HUES64 (cell line): ENCODE data around the gene MACIR. TPM values are rescaled to one million over a fixed set of nuclear protein-coding genes. Genes with fewer than 3 reads are reported as not detected.
"Not testable (repeated sequence)": the region's sequence is repeated elsewhere in the genome, so short reads cannot be mapped to it uniquely, and the experiment has no call there.

ENCODE experiments used
- H3K27ac ChIP-seq: 2 replicates; pipeline ENCODE4 v1.7.0; 2013; ENCODE audit warnings: low read depth, low read length, inconsistent platforms
- H3K27me3 ChIP-seq: 2 replicates; pipeline ENCODE4 v1.6.1; 2013; ENCODE audit warnings: mild to moderate bottlenecking, low read length; ENCODE audit not compliant: insufficient read depth
- H3K36me3 ChIP-seq: 2 replicates; pipeline ENCODE4 v1.6.1; 2013; ENCODE audit warnings: mild to moderate bottlenecking, low read length; ENCODE audit not compliant: insufficient read depth
- H3K4me1 ChIP-seq: 2 replicates; pipeline ENCODE4 v1.6.1; 2013; ENCODE audit warnings: mild to moderate bottlenecking, low read length, moderate library complexity; ENCODE audit not compliant: insufficient read depth
- H3K4me3 ChIP-seq: 2 replicates; pipeline ENCODE4 v1.5.1; 2013; ENCODE audit warnings: mild to moderate bottlenecking, low read length, moderate library complexity
- H3K9ac ChIP-seq: 2 replicates; pipeline ENCODE4 v1.6.1; 2013; ENCODE audit warnings: mild to moderate bottlenecking, low read depth, low read length
- H3K9me3 ChIP-seq: 2 replicates; pipeline ENCODE4 v1.6.1; 2013; ENCODE audit warnings: low read depth, low read length; ENCODE audit not compliant: insufficient read depth
- WGBS: fragments of 150-250, 120-280 bp; methylation state at CpG from one replicate; pipeline ENCODE4 v1.1.7; 2013; ENCODE audit warnings: missing lambda C conversion rate; 5-methylcytosine and 5-hydroxymethylcytosine counted together
- polyA plus RNA-seq, 2 experiments: library from polyadenylated mRNA; stranded (reverse); fragments of 50-300 nt; gene quantifications; one replicate each; pipeline ENCODE4 v1.2.3, GENCODE V29; 2013

MACIR gene, protein sequence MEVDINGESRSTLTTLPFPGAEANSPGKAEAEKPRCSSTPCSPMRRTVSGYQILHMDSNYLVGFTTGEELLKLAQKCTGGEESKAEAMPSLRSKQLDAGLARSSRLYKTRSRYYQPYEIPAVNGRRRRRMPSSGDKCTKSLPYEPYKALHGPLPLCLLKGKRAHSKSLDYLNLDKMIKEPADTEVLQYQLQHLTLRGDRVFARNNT
- polyA plus RNA-seq (2013, experiment 1 of 2) = 12.8 TPM
- polyA plus RNA-seq (2013, experiment 2 of 2) = 14.6 TPM

GRCh38 chr5:103258368-103258956 is at the start of gene MACIR:
MACIR (plus strand) TSS chr5:103258763; CDS start chr5:103275920, 17,157 bp downstream.
- peak within 1 kb of the TSS; percentile 93 for H3K9ac ChIP-seq
- peak within 1 kb of the TSS; percentile 88 for H3K27ac ChIP-seq
- no peaks in the 10 kb centered on the region for H3K27me3 ChIP-seq
- no peaks in the 10 kb centered on the region for H3K9me3 ChIP-seq
- under 1% methylated on average over 45 of the region's 45 CpGs for WGBS
- H3K36me3 ChIP-seq = no peaks in the 10 kb centered on the region
- peaks cover 30% of the 10 kb centered on the region for H3K4me1 ChIP-seq
- peak within 1 kb of the TSS; percentile 97 for H3K4me3 ChIP-seq

DNA sequence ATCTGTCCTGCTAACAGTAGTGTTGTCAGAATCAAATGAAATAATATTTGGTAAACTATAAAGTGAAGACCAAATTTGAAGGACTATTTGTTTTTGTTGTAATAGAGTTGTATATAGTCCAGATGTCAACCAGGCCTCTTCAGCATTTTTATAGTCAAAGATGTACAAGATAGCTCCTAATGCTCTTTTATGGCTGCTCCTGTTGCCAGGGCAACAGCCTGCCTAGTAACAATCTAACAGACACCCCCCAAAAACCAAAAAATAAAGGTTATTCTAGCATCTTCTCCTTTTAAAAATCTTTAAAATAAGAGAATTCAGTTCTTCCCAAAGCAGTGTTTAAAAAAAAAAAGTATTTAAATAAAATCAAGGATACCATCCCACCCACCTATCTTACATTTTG is 49.5 kb upstream of the MACIR start:
- no peaks in the 10 kb centered on the region for H3K9me3 ChIP-seq
- H3K27me3 ChIP-seq = no peaks in the 10 kb centered on the region
- no peak overlapping the region for H3K9ac ChIP-seq
- H3K4me3 ChIP-seq = no peak overlapping the region
- H3K36me3 ChIP-seq = no peaks in the 10 kb centered on the region
- no peaks in the 10 kb centered on the region; the same call in 1 of the 2 replicates for H3K4me1 ChIP-seq
- H3K27ac ChIP-seq = no peak overlapping the region

- Histone ChIP-seq H3K9ac (no peak overlapping the region), H3K27ac (no peak overlapping the region), H3K27me3 (no peaks in the 10 kb centered on the region), H3K4me1 (no peaks in the 10 kb centered on the region; the same call in 1 of the 2 replicates), H3K9me3 (no peaks in the 10 kb centered on the region), H3K4me3 (no peak overlapping the region), H3K36me3 (no peaks in the 10 kb centered on the region)
- WGBS = 100% methylated on average over 2 of the region's 2 CpGs
These were observed 47.6 kb upstream of the MACIR start for GRCh38 chr5:103210952-103211351.

- no peak overlapping the region for H3K27ac ChIP-seq
- 96% methylated on average over 2 of the region's 2 CpGs for WGBS
- H3K9ac ChIP-seq = no peak overlapping the region
These were observed 46.7 kb upstream of the MACIR start for GRCh38 chr5:103211576-103212561.

DNA sequence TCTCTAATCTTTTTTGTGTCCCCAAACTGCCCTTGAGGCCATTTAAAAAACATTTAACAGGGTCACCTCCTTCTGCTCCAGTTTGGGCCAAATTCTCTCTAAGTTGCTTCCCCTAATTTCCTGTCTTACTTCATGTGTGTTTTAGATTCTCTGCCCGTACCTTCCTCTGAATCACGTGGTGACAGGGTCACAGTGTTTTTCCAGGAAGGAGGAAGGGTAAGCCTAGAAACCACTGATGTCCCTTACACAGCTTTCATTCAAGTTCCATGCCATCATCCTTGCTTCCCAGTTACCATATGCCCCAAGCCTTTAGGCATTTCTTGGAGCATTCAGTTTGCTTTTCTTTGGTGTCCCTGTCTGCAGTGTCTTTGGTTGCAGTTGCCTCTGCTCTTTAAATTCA is 42.4 kb upstream of the MACIR start:
- H3K9ac ChIP-seq = no peak overlapping the region
- H3K27me3 ChIP-seq = no peaks in the 10 kb centered on the region
- no peak overlapping the region for H3K27ac ChIP-seq
- no peaks in the 10 kb centered on the region for H3K9me3 ChIP-seq
- 64% methylated on average over 2 of the region's 2 CpGs for WGBS
- H3K4me1 ChIP-seq = peaks cover 6% of the 10 kb centered on the region; the same call in 1 of the 2 replicates
- H3K4me3 ChIP-seq = no peak overlapping the region
- H3K36me3 ChIP-seq = no peaks in the 10 kb centered on the region

More at GRCh38 chr5:103211576-103212561, 46.7 kb upstream of the MACIR start:
- no peaks in the 10 kb centered on the region for H3K27me3 ChIP-seq
- no peak overlapping the region for H3K4me3 ChIP-seq
- no peaks in the 10 kb centered on the region for H3K9me3 ChIP-seq
- peaks cover 4% of the 10 kb centered on the region; the same call in 1 of the 2 replicates for H3K4me1 ChIP-seq
- no peaks in the 10 kb centered on the region for H3K36me3 ChIP-seq

DNA sequence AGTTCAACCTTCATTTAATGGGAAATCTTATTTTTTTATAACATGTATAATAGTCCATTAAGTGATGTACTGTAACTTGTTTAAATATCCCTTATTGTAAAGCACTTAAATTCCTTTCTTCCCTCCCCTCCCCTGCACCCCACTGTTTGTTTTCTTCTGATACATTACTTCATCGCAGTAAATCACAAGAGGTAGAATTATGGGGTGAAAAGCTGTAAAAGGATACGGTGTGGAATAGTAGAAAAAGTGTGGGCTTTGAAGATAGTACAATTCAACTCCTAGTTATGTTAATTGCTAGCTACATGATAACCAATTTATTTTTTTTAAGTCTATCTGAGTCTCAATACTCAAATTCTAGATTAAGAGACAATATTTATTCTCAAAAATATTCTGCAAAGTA is 41.9 kb upstream of the MACIR start:
- no peak overlapping the region for H3K4me3 ChIP-seq
- H3K9ac ChIP-seq = no peak overlapping the region
- peaks cover 6% of the 10 kb centered on the region; the same call in 1 of the 2 replicates for H3K4me1 ChIP-seq
- H3K27me3 ChIP-seq = no peaks in the 10 kb centered on the region
- no peak overlapping the region for H3K27ac ChIP-seq
- no peaks in the 10 kb centered on the region for H3K36me3 ChIP-seq
- H3K9me3 ChIP-seq = no peaks in the 10 kb centered on the region
- WGBS = 57% methylated on average over 1 of the region's 2 CpGs

DNA sequence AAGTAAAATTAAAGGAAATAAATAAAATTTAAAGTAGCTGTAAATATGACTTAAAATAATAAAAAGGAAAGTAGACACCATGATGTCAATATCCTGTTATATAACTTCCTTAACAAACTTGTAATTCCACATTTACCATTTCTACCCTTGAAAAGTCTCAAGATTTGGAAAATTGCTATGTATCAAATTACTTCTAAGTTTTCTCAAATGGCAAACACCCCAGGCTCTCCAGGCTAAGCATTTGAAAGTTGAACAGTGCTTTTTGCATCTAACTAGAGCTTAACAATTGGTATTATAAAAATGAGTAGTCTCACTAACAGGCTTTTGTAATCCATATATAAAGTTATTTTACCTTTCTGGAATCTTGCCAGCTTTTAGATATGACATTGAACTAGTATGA is 41.5 kb upstream of the MACIR start:
- no peaks in the 10 kb centered on the region for H3K27me3 ChIP-seq
- no peaks in the 10 kb centered on the region for H3K36me3 ChIP-seq
- H3K9me3 ChIP-seq = no peaks in the 10 kb centered on the region
- no peak overlapping the region for H3K27ac ChIP-seq
- H3K9ac ChIP-seq = no peak overlapping the region
- peaks cover 6% of the 10 kb centered on the region; the same call in 1 of the 2 replicates for H3K4me1 ChIP-seq
- H3K4me3 ChIP-seq = no peak overlapping the region

DNA sequence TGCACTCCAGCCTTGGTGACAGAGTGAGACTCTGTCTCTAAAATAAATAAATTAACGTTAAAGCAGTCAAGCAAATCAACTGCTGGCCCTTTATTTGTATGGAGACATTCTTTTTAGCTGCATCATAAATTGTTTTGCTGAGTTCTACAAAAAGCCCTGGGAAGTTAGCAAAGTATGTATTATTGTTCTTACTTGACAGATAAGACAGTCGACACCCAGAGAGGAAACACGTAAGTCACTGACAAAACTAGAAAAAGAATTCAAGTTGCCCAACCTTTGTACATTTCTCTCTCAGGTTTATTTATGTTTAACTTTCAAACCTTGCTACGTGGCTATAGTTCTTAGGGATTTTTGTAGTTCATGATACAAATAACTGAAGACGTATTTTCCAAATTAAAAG is 40.4 kb upstream of the MACIR start:
- no peak overlapping the region for H3K9ac ChIP-seq
- H3K27ac ChIP-seq = no peak overlapping the region
- H3K4me1 ChIP-seq = peaks cover 6% of the 10 kb centered on the region; the same call in 1 of the 2 replicates
- H3K36me3 ChIP-seq = no peaks in the 10 kb centered on the region
- 89% methylated on average over 3 of the region's 5 CpGs for WGBS
- H3K9me3 ChIP-seq = no peaks in the 10 kb centered on the region
- no peaks in the 10 kb centered on the region for H3K27me3 ChIP-seq
- no peak overlapping the region for H3K4me3 ChIP-seq

GRCh38 chr5:103219074-103219473 is 39.5 kb upstream of the MACIR start:
- H3K4me1 ChIP-seq, H3K9me3 ChIP-seq, H3K27ac ChIP-seq, H3K4me3 ChIP-seq, H3K9ac ChIP-seq, H3K36me3 ChIP-seq, H3K27me3 ChIP-seq: not testable (repeated sequence)
- WGBS = 100% methylated on average over 1 of the region's 2 CpGs

- H3K36me3 ChIP-seq = no peaks in the 10 kb centered on the region
- H3K27ac ChIP-seq = no peak overlapping the region
- H3K9me3 ChIP-seq = no peaks in the 10 kb centered on the region
- H3K4me1 ChIP-seq = no peaks in the 10 kb centered on the region; the same call in 1 of the 2 replicates
- no peaks in the 10 kb centered on the region for H3K27me3 ChIP-seq
- H3K4me3 ChIP-seq = no peak overlapping the region
- 93% methylated on average over 28 of the region's 28 CpGs for WGBS
- no peak overlapping the region for H3K9ac ChIP-seq
These were observed 35.3 kb upstream of the MACIR start for GRCh38 chr5:103223031-103223955.
